HepG2 (cell line): Measurements from ENCODE around the gene VAMP5. TPM values are rescaled to one million over a fixed set of nuclear protein-coding genes. Genes with fewer than 3 reads are reported as not detected.
A peak's percentile ranks its signal among the peaks of the same experiment; 100 is the strongest.

Experiments used
- ATAC-seq: fragments of 200-7000 bp; cut with Tn5 transposase; 3 replicates; pipeline ENCODE4 v1.9.1; 2020; ENCODE audit warnings: mild to moderate bottlenecking, moderate library complexity
- BruUV-seq: library from RNA; stranded (reverse); fragments of 400-500 nt; replicated peaks from 2 replicates; lab custom pipeline; 2021; lab: Mats Ljungman, UMichigan
- CTCF ChIA-PET: fragments of 300-600 bp; formaldehyde crosslinking; extraction: SDS; loops from one replicate; lab custom pipeline; 2021; ENCODE audit warnings: low total read pairs, inconsistent platforms, low intra/inter-chr PET ratio; lab: Yijun Ruan, JAX
- POLR2A ChIA-PET: fragments of 350-600 bp; sonication (Branson Sonifier 250); formaldehyde crosslinking; loops from one replicate; lab custom pipeline; 2020; ENCODE audit warnings: antibody characterized with exemption, inconsistent platforms; lab: Yijun Ruan, JAX
- DNase-seq: peaks from one replicate; pipeline ENCODE4 v3.0.0-alpha.2; 2015; ENCODE audit warnings: low spot score
- FAIRE-seq: peaks from 3 replicates; lab custom pipeline; 2011; peaks lifted over from hg19 to GRCh38; lab: Jason Lieb, UNC
- H2AFZ ChIP-seq: one replicate; pipeline ENCODE4 v1.6.1; 2011; ENCODE audit warnings: low read length, inconsistent platforms
- H3K27ac ChIP-seq: fragments of 300-600 bp; 3 replicates; pipeline ENCODE4 v1.8.0; 2011; ENCODE audit warnings: mixed run types, mild to moderate bottlenecking, mixed read lengths, low read length, inconsistent platforms; ENCODE audit not compliant: insufficient read depth; ENCODE audit errors: extremely low read length
- H3K27me3 ChIP-seq, 2 experiments: fragments of 200-600 bp in 1 of 2; 2 replicates in 1 of 2; 3 replicates in 1 of 2; pipeline versions ENCODE4 v1.6.0 to v1.8.0; 2011; ENCODE audit warnings: low read length in 2 of 2, mild to moderate bottlenecking in 2 of 2, moderate library complexity in 2 of 2, inconsistent platforms in 1 of 2; ENCODE audit not compliant: insufficient read depth in 2 of 2, control insufficient read depth in 1 of 2
- H3K36me3 ChIP-seq, 2 experiments: fragments of 200-600 bp in 1 of 2; replicated peaks in 1 of 2; 2 replicates in 1 of 2; 3 replicates in 1 of 2; pipeline versions ENCODE4 v1.5.1 to v1.8.0; 2011; ENCODE audit warnings: low read length in 2 of 2, inconsistent platforms in 1 of 2; ENCODE audit not compliant: insufficient read depth in 2 of 2, control insufficient read depth in 1 of 2
- H3K4me1 ChIP-seq: 2 replicates; pipeline ENCODE4 v1.5.1; 2012; ENCODE audit warnings: low read length, inconsistent platforms; ENCODE audit not compliant: insufficient read depth
- H3K4me2 ChIP-seq: 2 replicates; pipeline ENCODE4 v1.6.0; 2011; ENCODE audit warnings: low read depth, low read length, inconsistent platforms
- H3K4me3 ChIP-seq, 3 experiments: fragments of 200-600 bp in 1 of 3; sonication (generic), shearing (Covaris generic) in 1 of 3; replicated peaks in 1 of 3; 2 replicates each; pipeline ENCODE4 v1.5.1; 2011 to 2016; ENCODE audit warnings: low read length in 3 of 3, inconsistent platforms in 2 of 3, low read depth in 2 of 3, mild to moderate bottlenecking in 2 of 3, control low read depth in 1 of 3, mixed read lengths in 1 of 3; ENCODE audit not compliant: insufficient read depth in 1 of 3
- H3K79me2 ChIP-seq: one replicate; pipeline ENCODE4 v1.6.1; 2011; ENCODE audit warnings: low read length, inconsistent platforms; ENCODE audit not compliant: insufficient read depth
- H3K9ac ChIP-seq: 2 replicates; pipeline ENCODE4 v1.6.0; 2011; ENCODE audit warnings: mild to moderate bottlenecking, low read depth, low read length, inconsistent platforms; ENCODE audit not compliant: insufficient read depth
- H3K9me3 ChIP-seq: 2 replicates; pipeline ENCODE4 v1.5.1; 2012; ENCODE audit warnings: mild to moderate bottlenecking, low read length
- H4K20me1 ChIP-seq: 2 replicates; pipeline ENCODE4 v1.6.0; 2011; ENCODE audit warnings: inconsistent platforms, mild to moderate bottlenecking, low read length, moderate library complexity; ENCODE audit not compliant: insufficient read depth
- ARNT2 ChIP-seq: sonication (generic); formaldehyde crosslinking; IDR thresholded peaks from 2 replicates; pipeline ENCODE4 v1.8.0; 2022; ENCODE audit warnings: mild to moderate bottlenecking, low read depth, missing genetic modification reagents, moderate library complexity
- MAFG ChIP-seq: sonication (generic); formaldehyde crosslinking; IDR thresholded peaks from 2 replicates; pipeline ENCODE4 v1.5.1; 2020; ENCODE audit warnings: mild to moderate bottlenecking, missing genetic modification reagents
- MEIS1 ChIP-seq: sonication (generic); formaldehyde crosslinking; IDR thresholded peaks from 2 replicates; pipeline ENCODE4 v1.9.0; 2021; ENCODE audit warnings: mild to moderate bottlenecking, missing genetic modification reagents, moderate library complexity, borderline replicate concordance
- RXRA ChIP-seq: sonication (generic); formaldehyde crosslinking; IDR thresholded peaks from 2 replicates; pipeline ENCODE4 v1.5.1; 2020; ENCODE audit warnings: missing genetic modification reagents
- SOX5 ChIP-seq: IDR thresholded peaks from 2 replicates; pipeline ENCODE4 v1.6.1; 2016; ENCODE audit warnings: borderline replicate concordance
- SP4 ChIP-seq: sonication (generic); formaldehyde crosslinking; IDR thresholded peaks from 2 replicates; pipeline ENCODE4 v1.8.1; 2023; ENCODE audit warnings: mild to moderate bottlenecking, missing genetic modification reagents
- TEAD3 ChIP-seq: optimal IDR thresholded peaks from 2 replicates; pipeline ENCODE3; 2016; ENCODE audit warnings: borderline replicate concordance
- TRIM24 ChIP-seq: sonication (generic); formaldehyde crosslinking; IDR thresholded peaks from 2 replicates; pipeline ENCODE4 v1.8.0; 2022; ENCODE audit warnings: mild to moderate bottlenecking, missing genetic modification reagents
- ZBTB33 ChIP-seq: sonication (generic); formaldehyde crosslinking; IDR thresholded peaks from 2 replicates; pipeline ENCODE4 v1.4.0; 2020; ENCODE audit warnings: missing genetic modification reagents
- WGBS: methylation state at CpG from one replicate; pipeline ENCODE4 v1.1.6; 2017; ENCODE audit warnings: low lambda C conversion rate; 5-methylcytosine and 5-hydroxymethylcytosine counted together
- in situ Hi-C: cut with HindIII; loops from 2 replicates; pipeline ENCODE4 v1.10.0; 2017; ENCODE audit warnings: low pct_unique_long_range_greater_than_20kb; ENCODE audit not compliant: extremely low pct_ligation_motif_present
- intact Hi-C: fragments of 100-400 bp; cut with micrococcal nuclease; formaldehyde crosslinking; loops from one replicate; pipeline ENCODE4 v1.10.0; 2022; ENCODE audit not compliant: unreplicated experiment
- polyA plus RNA-seq, 8 experiments: library from polyadenylated mRNA; depleted of rRNA in 3 of 8; stranded (reverse) in 7 of 8; unstranded in 1 of 8; fragments of >200 nt; fragmentation: Illumina TruSeq in 4 of 8; extraction: Trizol in 4 of 8; gene quantifications; 2 replicates each; pipeline versions ENCODE4 v1.2.1 to v1.2.3, GENCODE V29; 2011 to 2016; ENCODE audit warnings: low read depth in 4 of 8, missing spikeins in 1 of 8, mixed read lengths in 1 of 8; ENCODE audit not compliant: insufficient read depth in 1 of 8
- total RNA-seq, 5 experiments: library from RNA; depleted of rRNA; stranded (reverse); fragments of >200 nt; fragmentation: Illumina TruSeq; extraction: Trizol; gene quantifications; 2 replicates each; pipeline ENCODE4 v1.2.3, GENCODE V29; 2016; ENCODE audit warnings: low read depth in 1 of 5
- TF ChIP-seq, protein P1 (sequence below): sonication (generic); formaldehyde crosslinking; IDR thresholded peaks from 2 replicates; pipeline ENCODE4 v1.5.0; 2020; ENCODE audit warnings: mild to moderate bottlenecking, missing genetic modification reagents
- TF ChIP-seq, protein P2 (sequence below): sonication (generic); formaldehyde crosslinking; IDR thresholded peaks from 2 replicates; pipeline ENCODE4 v1.5.0; 2020; ENCODE audit warnings: mild to moderate bottlenecking, missing genetic modification reagents

VAMP5 gene
- total and polyA plus RNA-seq, 2 of the 13 experiments (the other 11 are each of a cell fraction or from before 2014, with no cell fraction given) = 7.2 to 56.7 TPM

GRCh38 chr2:85611705-85612587 lies 27.7 kb downstream of the VAMP5 start, which contains the start of gene C2orf68 (continued):
- TF ChIP-seq SOX5 (CRISPR knock-in tag) (peak; percentile 38; the same call in 1 of the 2 replicates), ARNT2 (CRISPR knock-in tag) (peak; percentile 85), TEAD3 (CRISPR knock-in tag) (peak; percentile 57), SP4 (CRISPR knock-in tag) (peak; percentile 83; the same call in 1 of the 2 replicates), MAFG (CRISPR knock-in tag) (no peak), TRIM24 (no peak)

GRCh38 chr2:85613717-85614515 lies 29.7 kb downstream of the VAMP5 start:
- POLR2A ChIA-PET = interaction anchor here (1.2 to 25.7 kb wide), 2 partner anchors 21 to 75 kb away, joined by 4 to 795 read pairs; partner anchors contain the start of genes MAT2A, RNF181, TMEM150A and VAMP5
- DNase-seq = no peak
- TF ChIP-seq, protein P1, sequence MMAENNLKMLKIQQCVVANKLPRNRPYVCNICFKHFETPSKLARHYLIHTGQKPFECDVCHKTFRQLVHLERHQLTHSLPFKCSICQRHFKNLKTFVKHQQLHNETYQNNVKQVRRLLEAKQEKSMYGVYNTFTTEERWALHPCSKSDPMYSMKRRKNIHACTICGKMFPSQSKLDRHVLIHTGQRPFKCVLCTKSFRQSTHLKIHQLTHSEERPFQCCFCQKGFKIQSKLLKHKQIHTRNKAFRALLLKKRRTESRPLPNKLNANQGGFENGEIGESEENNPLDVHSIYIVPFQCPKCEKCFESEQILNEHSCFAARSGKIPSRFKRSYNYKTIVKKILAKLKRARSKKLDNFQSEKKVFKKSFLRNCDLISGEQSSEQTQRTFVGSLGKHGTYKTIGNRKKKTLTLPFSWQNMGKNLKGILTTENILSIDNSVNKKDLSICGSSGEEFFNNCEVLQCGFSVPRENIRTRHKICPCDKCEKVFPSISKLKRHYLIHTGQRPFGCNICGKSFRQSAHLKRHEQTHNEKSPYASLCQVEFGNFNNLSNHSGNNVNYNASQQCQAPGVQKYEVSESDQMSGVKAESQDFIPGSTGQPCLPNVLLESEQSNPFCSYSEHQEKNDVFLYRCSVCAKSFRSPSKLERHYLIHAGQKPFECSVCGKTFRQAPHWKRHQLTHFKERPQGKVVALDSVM (CRISPR knock-in tag) = peak; percentile 92
- TF ChIP-seq RXRA (CRISPR knock-in tag) (0 out of 2 replicates have a peak, but pooled peaks have one; percentile 36), MEIS1 (CRISPR knock-in tag) (no peak), ZBTB33 (CRISPR knock-in tag) (peak; percentile 39; the same call in 1 of the 2 replicates)
- TF ChIP-seq, protein P2, sequence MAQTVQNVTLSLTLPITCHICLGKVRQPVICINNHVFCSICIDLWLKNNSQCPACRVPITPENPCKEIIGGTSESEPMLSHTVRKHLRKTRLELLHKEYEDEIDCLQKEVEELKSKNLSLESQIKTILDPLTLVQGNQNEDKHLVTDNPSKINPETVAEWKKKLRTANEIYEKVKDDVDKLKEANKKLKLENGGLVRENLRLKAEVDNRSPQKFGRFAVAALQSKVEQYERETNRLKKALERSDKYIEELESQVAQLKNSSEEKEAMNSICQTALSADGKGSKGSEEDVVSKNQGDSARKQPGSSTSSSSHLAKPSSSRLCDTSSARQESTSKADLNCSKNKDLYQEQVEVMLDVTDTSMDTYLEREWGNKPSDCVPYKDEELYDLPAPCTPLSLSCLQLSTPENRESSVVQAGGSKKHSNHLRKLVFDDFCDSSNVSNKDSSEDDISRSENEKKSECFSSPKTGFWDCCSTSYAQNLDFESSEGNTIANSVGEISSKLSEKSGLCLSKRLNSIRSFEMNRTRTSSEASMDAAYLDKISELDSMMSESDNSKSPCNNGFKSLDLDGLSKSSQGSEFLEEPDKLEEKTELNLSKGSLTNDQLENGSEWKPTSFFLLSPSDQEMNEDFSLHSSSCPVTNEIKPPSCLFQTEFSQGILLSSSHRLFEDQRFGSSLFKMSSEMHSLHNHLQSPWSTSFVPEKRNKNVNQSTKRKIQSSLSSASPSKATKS (CRISPR knock-in tag) = no peak
- in situ Hi-C loops (no loop called here), intact Hi-C loops (loop anchor here (5.0 kb wide), 1 partner anchor 192 kb away; no protein-coding TSS in a partner anchor)
- Histone ChIP-seq H3K4me1 (peaks cover 69% of the 10 kb centered on the region), H3K27me3 (no peaks in the 10 kb centered on the region; a peak in 1 of 5 replicates), H3K36me3 (peaks cover 4 to 13% of the 10 kb centered on the region in 2 experiments), H3K9me3 (no peaks in the 10 kb centered on the region), H2AFZ (no peak overlapping the region), H3K79me2 (peaks cover 39% of the 10 kb centered on the region), H3K4me2 (peak overlapping the region; percentile 32), H3K27ac (peak overlapping the region; percentile 49), H3K4me3 (no peak overlapping the region), H4K20me1 (peaks cover 13% of the 10 kb centered on the region), H3K9ac (peak overlapping the region; percentile 47; the same call in 1 of the 2 replicates)
- BruUV-seq = no TSS peak
- ATAC-seq = no peak
- CTCF ChIA-PET = no interaction called here
- FAIRE-seq = no peak
- 45% methylated on average over 10 of the region's 10 CpGs for WGBS
